GM19099 (cell line): ENCODE data around the gene FPGS.

Experiments used
- POLR2A ChIP-seq: IDR thresholded peaks from 3 replicates; pipeline ENCODE4 v1.6.1; 2011; ENCODE audit warnings: low read depth; ENCODE audit not compliant: insufficient read length; ENCODE audit errors: extremely low read depth

Gene FPGS

DNA sequence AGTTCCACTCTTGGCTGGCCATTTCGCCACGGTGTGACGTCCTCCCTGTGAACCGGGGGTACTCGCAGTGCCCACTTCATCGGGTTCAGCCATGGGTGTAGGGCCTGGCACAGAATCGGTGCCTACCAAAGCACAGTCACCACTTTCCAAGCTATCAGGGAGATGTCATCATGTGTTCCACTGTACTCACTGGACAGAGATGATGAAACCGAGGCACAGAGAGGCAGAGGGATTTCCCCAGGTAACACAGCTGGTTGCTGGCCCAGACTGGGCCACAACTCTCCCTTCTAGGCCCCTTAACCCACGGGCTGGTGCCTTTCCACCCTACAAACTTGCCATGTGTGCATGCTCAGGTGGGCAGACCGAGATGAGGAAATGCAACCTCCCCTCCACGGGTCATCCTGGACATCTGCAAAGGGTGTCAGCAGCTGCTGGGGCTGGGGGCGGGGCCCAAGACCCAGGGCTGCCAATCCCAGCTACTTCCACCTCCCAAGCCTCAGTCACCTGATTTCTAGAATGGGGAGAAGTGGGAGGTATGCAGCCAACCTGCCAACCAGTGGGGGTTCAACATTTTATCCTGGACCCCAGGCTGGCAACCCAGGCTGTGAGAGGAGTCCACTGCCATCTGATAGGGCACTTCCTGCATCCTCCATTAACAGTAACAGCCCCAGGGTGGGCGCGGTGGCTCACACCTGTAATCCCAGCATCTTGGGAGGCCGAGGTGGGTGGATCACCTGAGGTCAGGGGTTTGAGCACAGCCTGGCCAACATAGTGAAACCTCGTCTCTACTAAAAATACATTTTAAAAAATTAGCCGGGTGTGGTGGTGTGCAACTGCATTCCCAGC lies 23.3 kb upstream of the FPGS start:
- TF ChIP-seq POLR2A = peak; percentile 56

- TF ChIP-seq POLR2A = no peak
Observed at GRCh38 chr9:127780126-127780885, 22.4 kb upstream of the FPGS start.

DNA sequence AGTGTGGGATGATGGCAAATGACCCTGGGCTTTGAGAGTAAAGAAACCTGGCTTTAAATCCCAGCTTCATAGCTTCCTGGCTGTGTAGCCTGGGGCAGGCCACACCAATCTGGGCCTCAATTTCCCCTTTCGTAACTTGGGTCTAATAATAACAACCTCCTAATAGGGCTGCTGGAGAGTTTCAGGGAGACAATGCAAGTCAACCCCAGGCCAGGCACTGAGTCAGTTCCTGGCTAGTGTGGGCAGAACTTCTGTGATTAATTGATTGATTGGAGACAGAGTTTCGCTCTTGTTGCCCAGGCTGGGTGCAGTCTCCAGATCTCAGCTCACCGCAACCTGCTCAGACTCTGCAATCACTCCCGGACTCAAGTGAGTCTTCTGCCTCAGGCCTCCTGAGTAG lies 20.9 kb upstream of the FPGS start:
- TF ChIP-seq POLR2A = no peak

DNA sequence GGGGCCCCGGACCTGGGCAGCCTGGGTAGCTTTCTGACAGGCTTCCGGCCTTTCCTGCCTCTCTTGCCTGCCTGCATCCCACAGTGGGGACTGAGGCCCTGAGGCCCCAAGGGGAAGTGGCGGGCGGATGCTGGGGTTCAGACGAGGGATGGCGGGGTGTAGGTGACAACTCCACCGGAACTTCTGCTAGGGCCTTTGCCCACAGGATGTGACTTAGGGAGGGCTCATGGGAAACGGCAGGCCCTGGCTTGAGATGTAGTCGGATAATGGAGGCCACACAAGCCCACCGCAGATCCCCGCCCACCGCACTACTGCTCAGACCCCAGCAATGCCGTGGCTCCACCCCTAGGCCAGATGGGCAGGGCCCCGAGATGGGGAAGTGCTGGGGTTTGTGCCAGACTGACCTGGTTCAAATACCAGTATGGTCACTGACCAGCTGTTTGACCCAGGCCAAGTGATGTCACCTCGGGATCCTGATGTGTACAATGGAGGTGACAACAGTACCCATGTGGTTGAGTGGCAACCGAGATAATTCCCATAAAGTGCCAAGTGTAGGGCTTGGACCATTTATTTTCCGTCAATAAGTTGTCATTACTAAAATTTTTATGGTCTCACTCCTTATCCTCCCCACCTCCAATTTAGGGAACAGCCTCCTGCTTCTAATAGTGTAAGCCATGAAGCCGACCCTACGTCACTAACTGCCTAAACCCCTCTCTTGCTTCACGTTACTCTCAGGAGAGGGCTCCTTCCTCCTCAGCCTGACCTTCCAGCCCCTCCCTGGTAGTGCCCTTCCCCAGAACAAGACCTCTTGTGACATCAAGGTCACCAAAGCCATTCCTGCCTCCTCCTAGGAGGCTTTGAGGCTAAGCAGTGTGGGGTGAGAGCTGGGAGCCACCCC lies 19.3 kb upstream of the FPGS start:
- peak; percentile 25 for TF ChIP-seq POLR2A

- TF ChIP-seq POLR2A = no peak
Observed at GRCh38 chr9:127785023-127785932, 17.4 kb upstream of the FPGS start.

DNA sequence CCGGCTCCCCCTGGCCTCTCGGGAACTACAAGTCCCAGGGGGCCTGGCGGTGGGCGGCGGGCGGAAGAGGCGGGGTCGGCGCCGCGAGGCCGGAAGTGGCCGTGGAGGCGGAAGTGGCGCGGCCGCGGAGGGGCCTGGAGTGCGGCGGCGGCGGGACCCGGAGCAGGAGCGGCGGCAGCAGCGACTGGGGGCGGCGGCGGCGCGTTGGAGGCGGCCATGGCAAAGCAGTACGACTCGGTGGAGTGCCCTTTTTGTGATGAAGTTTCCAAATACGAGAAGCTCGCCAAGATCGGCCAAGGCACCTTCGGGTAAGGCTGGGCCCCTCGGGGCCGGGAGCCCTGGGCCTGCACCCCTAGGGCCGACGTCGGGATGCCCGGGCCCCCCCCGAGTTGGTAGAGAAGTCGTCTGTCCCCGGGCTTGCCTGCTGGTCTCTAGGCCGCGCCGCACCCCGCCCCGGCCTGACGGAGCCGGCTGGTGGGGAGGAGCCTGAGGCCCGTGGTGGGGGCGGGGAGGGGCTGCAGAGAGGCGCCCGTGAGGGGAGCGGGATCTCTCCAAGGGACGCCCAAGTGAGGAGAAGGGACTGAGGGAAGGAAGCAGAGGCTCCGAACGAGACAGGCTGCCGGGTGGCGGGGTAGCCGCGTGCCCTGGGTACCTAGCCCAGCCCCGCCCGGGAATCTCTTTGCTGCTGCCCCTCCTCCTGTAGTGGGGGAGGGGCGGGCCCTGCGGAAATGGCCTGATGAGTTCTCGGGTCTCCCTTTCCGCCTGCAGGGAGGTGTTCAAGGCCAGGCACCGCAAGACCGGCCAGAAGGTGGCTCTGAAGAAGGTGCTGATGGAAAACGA lies 16.5 kb upstream of the FPGS start, which contains the start of gene CDK9:
Gene CDK9, plus strand, starts transcription at position 102 of the 840 bp plus-strand sequence. Its CDS starts 115 bp downstream, at position 217.
- peak; percentile 71 for TF ChIP-seq POLR2A

DNA sequence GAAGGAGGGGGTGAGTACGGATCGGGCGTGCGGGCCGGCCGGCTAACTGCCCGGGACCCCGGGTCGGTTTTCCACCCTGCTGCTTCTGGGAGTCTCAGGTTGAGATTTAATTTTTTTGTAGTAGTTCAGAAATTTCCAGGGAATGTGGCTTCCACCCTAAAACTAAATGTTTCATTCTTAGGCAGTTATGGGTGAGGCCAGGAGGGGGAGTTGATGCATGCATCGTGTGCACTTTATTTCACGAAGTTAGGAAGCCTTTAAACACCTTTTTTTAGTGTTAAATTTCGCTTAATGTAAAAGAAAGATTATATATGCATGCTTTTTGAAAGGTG lies 15.9 kb upstream of the FPGS start:
- no peak for TF ChIP-seq POLR2A

DNA sequence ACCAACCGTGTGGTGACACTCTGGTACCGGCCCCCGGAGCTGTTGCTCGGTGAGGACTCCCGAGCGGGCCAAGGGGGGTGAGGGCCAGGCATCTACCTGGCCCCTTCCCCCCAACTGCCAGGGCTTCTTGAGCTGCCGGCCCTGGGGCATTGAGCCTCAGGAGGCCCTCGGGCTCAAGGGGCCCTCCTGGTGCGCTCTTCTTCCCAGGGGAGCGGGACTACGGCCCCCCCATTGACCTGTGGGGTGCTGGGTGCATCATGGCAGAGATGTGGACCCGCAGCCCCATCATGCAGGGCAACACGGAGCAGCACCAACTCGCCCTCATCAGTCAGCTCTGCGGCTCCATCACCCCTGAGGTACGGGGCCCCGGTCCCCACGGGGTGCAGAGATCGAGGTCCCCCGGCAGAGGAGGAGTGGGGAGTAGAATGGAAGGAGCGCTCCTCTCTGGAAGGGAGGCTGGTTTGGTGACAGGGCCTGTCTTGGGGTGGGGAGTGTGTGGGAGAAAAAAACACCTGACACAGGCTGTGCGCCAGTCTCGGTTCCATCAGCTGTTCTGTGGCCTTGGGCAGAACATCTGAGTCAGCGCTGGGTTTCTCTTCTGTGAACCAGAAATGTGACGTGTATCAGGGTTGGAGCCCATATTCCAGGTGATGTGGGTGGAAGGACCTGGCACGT lies 14.2 kb upstream of the FPGS start:
- TF ChIP-seq POLR2A = no peak

GRCh38 chr9:127789179-127789578 lies 13.5 kb upstream of the FPGS start:
- TF ChIP-seq POLR2A = no peak

GRCh38 chr9:127790094-127790855 lies 12.4 kb upstream of the FPGS start:
- no peak for TF ChIP-seq POLR2A

- TF ChIP-seq POLR2A = no peak
Observed at GRCh38 chr9:127791085-127791484, 11.6 kb upstream of the FPGS start.

DNA sequence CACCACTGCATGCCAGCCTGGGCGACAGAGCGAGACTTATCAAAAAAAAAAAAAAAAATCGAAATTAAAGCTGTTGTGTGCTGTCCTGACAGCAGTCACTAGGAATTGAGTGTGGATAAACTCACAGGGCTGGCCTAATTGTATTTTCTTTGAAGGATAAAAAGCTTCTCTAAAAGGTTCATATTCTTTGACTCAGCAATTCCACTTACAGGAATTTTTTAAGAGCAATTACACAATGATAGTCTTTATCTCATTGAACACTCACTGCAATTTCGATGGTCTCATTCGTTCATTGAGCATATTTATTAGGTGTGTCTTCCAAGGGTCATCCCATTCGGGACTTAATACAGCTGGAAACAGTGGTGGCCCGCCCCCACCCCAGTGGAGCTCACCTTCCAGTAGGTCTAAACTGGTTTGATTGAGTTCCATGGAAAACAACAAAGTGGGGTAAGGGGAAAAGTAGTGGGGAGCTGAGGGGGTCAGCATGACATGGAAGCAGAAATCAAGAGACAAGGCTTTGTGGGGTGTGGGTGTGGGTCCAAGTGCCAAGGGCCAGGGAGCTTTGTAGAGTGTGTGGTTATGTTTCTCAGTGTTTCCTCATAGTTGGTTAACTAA lies 10.2 kb upstream of the FPGS start:
- TF ChIP-seq POLR2A = no peak
